ENCODE measurements around the gene COG7. TPM values are rescaled to one million over a fixed set of nuclear protein-coding genes. Genes with fewer than 3 reads are reported as not detected.

Gene COG7
- total RNA-seq, 1 donor from 2014 or later: 17.7 TPM

GRCh38 chr16:23365602-23366240, 87.3 kb downstream of the COG7 start:
- no peak overlapping the region for H3K27ac Mint-ChIP-seq (ENCODE audit: unreplicated experiment)
- no peak overlapping the region for H3K4me3 Mint-ChIP-seq (ENCODE audit: unreplicated experiment)
- H3K4me1 Mint-ChIP-seq (ENCODE audit: low read depth): no peaks in the 10 kb centered on the region
- peaks cover 13% of the 10 kb centered on the region for H3K27me3 Mint-ChIP-seq (ENCODE audit: low read depth)
- TF ChIP-seq CTCF (IDR thresholded peaks at IDR 0.05): no peak
- H3K9me3 Mint-ChIP-seq (ENCODE audit: low read depth): no peaks in the 10 kb centered on the region
- no peaks in the 10 kb centered on the region for H3K36me3 Mint-ChIP-seq (ENCODE audit: low read depth)
- DNase-seq (ENCODE audit: low spot score): peak; percentile 1

GRCh38 chr16:23362460-23363317, 90.3 kb downstream of the COG7 start:
- Mint-ChIP-seq H3K36me3 (ENCODE audit: low read depth) (no peaks in the 10 kb centered on the region), H3K9me3 (ENCODE audit: low read depth) (no peaks in the 10 kb centered on the region), H3K27ac (ENCODE audit: unreplicated experiment) (no peak overlapping the region), H3K4me3 (ENCODE audit: unreplicated experiment) (no peak overlapping the region), H3K27me3 (ENCODE audit: low read depth) (peaks cover 8% of the 10 kb centered on the region), H3K4me1 (ENCODE audit: low read depth) (no peaks in the 10 kb centered on the region)
- TF ChIP-seq CTCF (IDR thresholded peaks at IDR 0.05): no peak
- DNase-seq (ENCODE audit: low spot score): peak; percentile 58

GRCh38 chr16:23359092-23359760, 93.8 kb downstream of the COG7 start:
- H3K9me3 Mint-ChIP-seq (ENCODE audit: low read depth): no peaks in the 10 kb centered on the region
- H3K27ac Mint-ChIP-seq (ENCODE audit: unreplicated experiment): no peak overlapping the region
- no peaks in the 10 kb centered on the region for H3K36me3 Mint-ChIP-seq (ENCODE audit: low read depth)
- DNase-seq (ENCODE audit: low spot score): peak; percentile 25
- no peak overlapping the region for H3K4me3 Mint-ChIP-seq (ENCODE audit: unreplicated experiment)
- H3K27me3 Mint-ChIP-seq (ENCODE audit: low read depth): peaks cover 7% of the 10 kb centered on the region
- TF ChIP-seq CTCF (IDR thresholded peaks at IDR 0.05): no peak
- no peaks in the 10 kb centered on the region for H3K4me1 Mint-ChIP-seq (ENCODE audit: low read depth)

- peak; percentile 53 for DNase-seq (ENCODE audit: low spot score)
- TF ChIP-seq CTCF (IDR thresholded peaks at IDR 0.05): no peak
- H3K27ac Mint-ChIP-seq (ENCODE audit: unreplicated experiment): no peak overlapping the region
These were observed 95.2 kb downstream of the COG7 start for GRCh38 chr16:23357761-23358290.

GRCh38 chr16:23356941-23357340, 96.0 kb downstream of the COG7 start:
- no peaks in the 10 kb centered on the region for H3K36me3 Mint-ChIP-seq (ENCODE audit: low read depth)
- DNase-seq (ENCODE audit: low spot score): peak; percentile 66
- TF ChIP-seq CTCF (IDR thresholded peaks at IDR 0.05): no peak
- no peaks in the 10 kb centered on the region for H3K4me1 Mint-ChIP-seq (ENCODE audit: low read depth)
- H3K27ac Mint-ChIP-seq (ENCODE audit: unreplicated experiment): no peak overlapping the region
- no peaks in the 10 kb centered on the region for H3K9me3 Mint-ChIP-seq (ENCODE audit: low read depth)
- peaks cover 10% of the 10 kb centered on the region for H3K27me3 Mint-ChIP-seq (ENCODE audit: low read depth)
- no peak overlapping the region for H3K4me3 Mint-ChIP-seq (ENCODE audit: unreplicated experiment)

More at GRCh38 chr16:23357761-23358290, 95.2 kb downstream of the COG7 start:
- no peaks in the 10 kb centered on the region for H3K9me3 Mint-ChIP-seq (ENCODE audit: low read depth)
- no peaks in the 10 kb centered on the region for H3K36me3 Mint-ChIP-seq (ENCODE audit: low read depth)
- H3K4me3 Mint-ChIP-seq (ENCODE audit: unreplicated experiment): no peak overlapping the region
- peaks cover 10% of the 10 kb centered on the region for H3K27me3 Mint-ChIP-seq (ENCODE audit: low read depth)
- H3K4me1 Mint-ChIP-seq (ENCODE audit: low read depth): no peaks in the 10 kb centered on the region

All from chondrocyte (in vitro differentiated cells).